Caco-2 (cell line): Measurements from ENCODE around the gene ACADL. TPM values are rescaled to one million over a fixed set of nuclear protein-coding genes. Genes with fewer than 3 reads are reported as not detected.
A peak's percentile ranks its signal among the peaks of the same experiment; 100 is the strongest.
"Not testable (repeated sequence)": the region's sequence is repeated elsewhere in the genome, so short reads cannot be mapped to it uniquely, and the experiment has no call there.

Experiments
- BruUV-seq: library from RNA; stranded (reverse); fragments of 400-500 nt; replicated peaks from 2 replicates; lab custom pipeline; 2021; lab: Mats Ljungman, UMichigan
- CTCF ChIA-PET: fragments of 300-600 bp; sonication (Branson Sonifier 250); formaldehyde crosslinking; loops from one replicate; lab custom pipeline; 2022; ENCODE audit warnings: antibody characterized with exemption; lab: Charles Lee
- POLR2A ChIA-PET: fragments of 300-600 bp; sonication (Branson Sonifier 250); formaldehyde crosslinking; loops from one replicate; lab custom pipeline; 2022; ENCODE audit warnings: antibody characterized with exemption; lab: Charles Lee
- DNase-seq, 2 experiments: peaks; one replicate each; pipeline versions ENCODE4 v3.0.0 to v3.0.0-alpha.2; 2020 to 2022
- H3K27me3 ChIP-seq: replicated peaks from 2 replicates; pipeline ENCODE4 v1.6.0; 2011; ENCODE audit warnings: low read length; ENCODE audit not compliant: control insufficient read depth, insufficient read depth
- H3K36me3 ChIP-seq: 2 replicates; pipeline ENCODE4 v1.5.1; 2011; ENCODE audit warnings: low read length; ENCODE audit not compliant: control insufficient read depth, insufficient read depth
- H3K4me1 ChIP-seq: fragments of 250-450 bp; sonication (Bioruptor Pico); 2 replicates; pipeline ENCODE4 v1.5.1; 2020; ENCODE audit warnings: mild to moderate bottlenecking
- H3K4me3 ChIP-seq: 2 replicates; pipeline ENCODE4 v1.5.1; 2011; ENCODE audit warnings: low read depth, mild to moderate bottlenecking, control low read depth, low read length
- H3K9me3 ChIP-seq: fragments of 250-450 bp; sonication (Bioruptor Pico); 2 replicates; pipeline ENCODE4 v1.5.1; 2020; ENCODE audit warnings: mild to moderate bottlenecking, moderate library complexity
- H3K27ac Mint-ChIP-seq: one replicate; pipeline ENCODE4 v1.8.0; 2022; ENCODE audit warnings: mixed read lengths; ENCODE audit not compliant: unreplicated experiment
- H3K27me3 Mint-ChIP-seq: one replicate; pipeline ENCODE4 v1.8.0; 2022; ENCODE audit warnings: mixed read lengths; ENCODE audit not compliant: insufficient read depth, unreplicated experiment
- H3K36me3 Mint-ChIP-seq: one replicate; pipeline ENCODE4 v1.8.0; 2022; ENCODE audit warnings: mild to moderate bottlenecking, mixed read lengths; ENCODE audit not compliant: insufficient read depth, unreplicated experiment
- H3K4me1 Mint-ChIP-seq: one replicate; pipeline ENCODE4 v1.8.0; 2022; ENCODE audit warnings: low read depth, mixed read lengths; ENCODE audit not compliant: unreplicated experiment
- H3K4me3 Mint-ChIP-seq: one replicate; pipeline ENCODE4 v1.8.0; 2022; ENCODE audit warnings: mild to moderate bottlenecking, moderate library complexity, mixed read lengths; ENCODE audit not compliant: unreplicated experiment
- H3K9me3 Mint-ChIP-seq: one replicate; pipeline ENCODE4 v1.8.0; 2022; ENCODE audit warnings: mixed read lengths; ENCODE audit not compliant: unreplicated experiment
- intact Hi-C: fragments of 100-400 bp; cut with micrococcal nuclease; formaldehyde crosslinking; loops from one replicate; pipeline ENCODE4 v1.10.0; 2022; ENCODE audit not compliant: unreplicated experiment
- total RNA-seq: library from RNA; stranded (reverse); gene quantifications from 2 replicates; pipeline ENCODE4 v1.2.3, GENCODE V29; 2022
- TF ChIP-seq, protein P1 (sequence below), 2 experiments: fragments of 200-600 bp in 1 of 2; IDR thresholded peaks; 1 replicate in 1 of 2; 2 replicates in 1 of 2; pipeline versions ENCODE4 v1.5.1 to v1.8.0; 2011 to 2022; ENCODE audit warnings: antibody characterized with exemption in 1 of 2, control low read depth in 1 of 2, inconsistent platforms in 1 of 2, low read depth in 1 of 2, low read length in 1 of 2, mild to moderate bottlenecking in 1 of 2, moderate library complexity in 1 of 2; ENCODE audit not compliant: insufficient read depth in 1 of 2, severe bottlenecking in 1 of 2, unreplicated experiment in 1 of 2

The ACADL gene
- total RNA-seq, 1 experiment from 2014 or later: not detected

GRCh38 chr2:210181606-210182088 lies 43.6 kb downstream of the ACADL start:
- H3K36me3 Mint-ChIP-seq, H3K27me3 ChIP-seq, POLR2A ChIA-PET, H3K36me3 ChIP-seq, CTCF ChIA-PET, H3K27ac Mint-ChIP-seq, H3K4me3 ChIP-seq, H3K27me3 Mint-ChIP-seq, H3K9me3 ChIP-seq, BruUV-seq: not testable (repeated sequence)
- TF ChIP-seq, protein P1, sequence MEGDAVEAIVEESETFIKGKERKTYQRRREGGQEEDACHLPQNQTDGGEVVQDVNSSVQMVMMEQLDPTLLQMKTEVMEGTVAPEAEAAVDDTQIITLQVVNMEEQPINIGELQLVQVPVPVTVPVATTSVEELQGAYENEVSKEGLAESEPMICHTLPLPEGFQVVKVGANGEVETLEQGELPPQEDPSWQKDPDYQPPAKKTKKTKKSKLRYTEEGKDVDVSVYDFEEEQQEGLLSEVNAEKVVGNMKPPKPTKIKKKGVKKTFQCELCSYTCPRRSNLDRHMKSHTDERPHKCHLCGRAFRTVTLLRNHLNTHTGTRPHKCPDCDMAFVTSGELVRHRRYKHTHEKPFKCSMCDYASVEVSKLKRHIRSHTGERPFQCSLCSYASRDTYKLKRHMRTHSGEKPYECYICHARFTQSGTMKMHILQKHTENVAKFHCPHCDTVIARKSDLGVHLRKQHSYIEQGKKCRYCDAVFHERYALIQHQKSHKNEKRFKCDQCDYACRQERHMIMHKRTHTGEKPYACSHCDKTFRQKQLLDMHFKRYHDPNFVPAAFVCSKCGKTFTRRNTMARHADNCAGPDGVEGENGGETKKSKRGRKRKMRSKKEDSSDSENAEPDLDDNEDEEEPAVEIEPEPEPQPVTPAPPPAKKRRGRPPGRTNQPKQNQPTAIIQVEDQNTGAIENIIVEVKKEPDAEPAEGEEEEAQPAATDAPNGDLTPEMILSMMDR (IDR thresholded peaks at IDR 0.05; ENCODE audit: insufficient read depth in 1 of 2, low read depth in 1 of 2, low read length in 1 of 2, severe bottlenecking in 1 of 2, unreplicated experiment in 1 of 2): peak in 1 of 2 experiments; percentile 11
- DNase-seq: peak; percentile 42 to 48
- peak overlapping the region; percentile 25 for H3K4me3 Mint-ChIP-seq
- intact Hi-C loops: loop anchor here (1.0 kb wide), 1 partner anchor 11 kb away; no protein-coding TSS in a partner anchor
- peaks cover 33% of the 10 kb centered on the region for H3K9me3 Mint-ChIP-seq
- H3K4me1 ChIP-seq: peaks cover 12% of the 10 kb centered on the region; the same call in 1 of the 2 replicates
- H3K4me1 Mint-ChIP-seq: peaks cover 11% of the 10 kb centered on the region

- peaks cover 12% of the 10 kb centered on the region; the same call in 1 of the 2 replicates for H3K4me1 ChIP-seq
- intact Hi-C loops: loop anchor here (1.0 kb wide), 1 partner anchor 11 kb away; no protein-coding TSS in a partner anchor
- peaks cover 33% of the 10 kb centered on the region for H3K9me3 Mint-ChIP-seq
- H3K27me3 ChIP-seq, POLR2A ChIA-PET, H3K4me3 ChIP-seq, H3K27me3 Mint-ChIP-seq, BruUV-seq, H3K27ac Mint-ChIP-seq, H3K36me3 ChIP-seq, CTCF ChIA-PET, H3K9me3 ChIP-seq, DNase-seq, H3K36me3 Mint-ChIP-seq: not testable (repeated sequence)
- H3K4me3 Mint-ChIP-seq: peak overlapping the region; percentile 25
- H3K4me1 Mint-ChIP-seq: peaks cover 11% of the 10 kb centered on the region
Measured at GRCh38 chr2:210181033-210181605, 44.1 kb downstream of the ACADL start.

GRCh38 chr2:210180477-210180876 lies 44.8 kb downstream of the ACADL start:
- Mint-ChIP-seq H3K27ac (no peak overlapping the region), H3K4me3 (no peak overlapping the region), H3K27me3 (no peaks in the 10 kb centered on the region), H3K9me3 (peaks cover 33% of the 10 kb centered on the region), H3K36me3 (no peaks in the 10 kb centered on the region), H3K4me1 (peaks cover 11% of the 10 kb centered on the region)
- no TSS peak for BruUV-seq
- CTCF ChIA-PET: no interaction called here
- TF ChIP-seq, protein P1 (IDR thresholded peaks at IDR 0.05; ENCODE audit: insufficient read depth in 1 of 2, low read depth in 1 of 2, low read length in 1 of 2, severe bottlenecking in 1 of 2, unreplicated experiment in 1 of 2): no peak
- H3K4me3 ChIP-seq: no peak overlapping the region
- intact Hi-C loops: no loop called here
- H3K9me3 ChIP-seq: no peaks in the 10 kb centered on the region; the same call in none of the 2 replicates
- POLR2A ChIA-PET: no interaction called here
- peaks cover 12% of the 10 kb centered on the region; the same call in 1 of the 2 replicates for H3K4me1 ChIP-seq
- H3K27me3 ChIP-seq: peaks cover 2% of the 10 kb centered on the region; the same call in 1 of the 2 replicates
- no peaks in the 10 kb centered on the region for H3K36me3 ChIP-seq
- no peak for DNase-seq
